Fibroblast of the conjunctiva (primary cell): Measurements from ENCODE around the gene RIPOR2.
A peak's percentile ranks its signal among the peaks of the same experiment; 100 is the strongest.

ENCODE experiments used
- DNase-seq: peaks from one replicate; pipeline ENCODE4 v3.0.0-alpha.2; 2010; ENCODE audit warnings: low read depth

The RIPOR2 gene

DNA sequence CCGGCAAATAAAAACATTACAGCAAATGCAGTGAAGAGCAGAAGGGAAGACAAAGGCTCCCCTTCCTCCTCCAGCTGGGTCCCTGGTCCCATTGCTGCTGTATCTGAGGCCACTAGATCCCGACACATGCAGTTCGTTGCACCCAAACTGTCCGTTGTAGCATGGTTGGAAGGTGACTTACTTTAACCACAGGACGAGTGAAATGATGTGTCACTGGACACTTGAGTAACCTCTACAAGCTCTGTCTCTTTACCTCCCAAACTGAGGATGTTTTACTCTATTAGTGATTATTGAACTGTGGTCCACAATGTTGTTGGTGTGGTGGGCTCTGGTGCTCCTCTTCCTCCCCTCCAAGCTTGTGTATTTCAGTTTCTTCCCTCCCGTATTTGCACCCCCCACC lies 90.9 kb downstream of the RIPOR2 start:
- DNase-seq, result no peak

DNA sequence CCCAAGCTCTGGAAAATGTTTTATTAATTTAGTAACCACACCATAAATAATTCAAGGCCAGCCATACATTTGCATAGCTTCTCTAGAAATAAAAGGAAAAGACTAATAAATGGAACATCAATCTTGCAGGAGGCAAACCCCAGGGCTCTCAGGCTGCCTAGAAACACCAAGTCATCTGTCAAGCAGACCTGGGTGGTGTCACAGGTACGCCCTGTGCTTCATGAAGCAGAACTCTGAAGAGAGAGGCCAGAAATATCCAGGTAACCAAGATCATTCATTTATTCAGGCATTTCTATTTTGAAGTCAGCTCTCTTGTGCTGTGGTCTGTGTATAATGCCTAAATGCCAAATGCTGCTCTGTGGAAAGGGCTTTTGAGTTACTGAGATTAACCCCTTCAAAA lies 91.7 kb downstream of the RIPOR2 start:
- no peak for DNase-seq

DNA sequence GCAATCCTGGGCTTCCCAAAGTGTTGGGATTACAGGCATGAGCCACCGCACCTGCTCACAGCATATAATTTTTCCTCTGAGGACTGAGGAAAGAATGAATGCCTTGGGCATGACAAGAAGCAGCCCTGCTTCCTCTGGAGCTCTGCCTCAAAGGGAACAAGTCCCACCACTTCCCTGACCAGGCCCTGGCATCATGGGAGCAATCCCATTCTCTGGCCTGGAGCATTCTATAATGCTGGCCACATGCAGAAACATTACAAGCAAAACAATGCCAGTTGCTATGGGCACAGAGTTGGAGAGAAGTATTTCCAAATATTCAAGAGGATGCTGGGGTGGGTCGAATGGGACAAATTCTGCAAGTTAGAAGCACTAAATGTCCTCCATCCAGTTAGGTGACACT lies 95.6 kb downstream of the RIPOR2 start:
- no peak for DNase-seq

DNA sequence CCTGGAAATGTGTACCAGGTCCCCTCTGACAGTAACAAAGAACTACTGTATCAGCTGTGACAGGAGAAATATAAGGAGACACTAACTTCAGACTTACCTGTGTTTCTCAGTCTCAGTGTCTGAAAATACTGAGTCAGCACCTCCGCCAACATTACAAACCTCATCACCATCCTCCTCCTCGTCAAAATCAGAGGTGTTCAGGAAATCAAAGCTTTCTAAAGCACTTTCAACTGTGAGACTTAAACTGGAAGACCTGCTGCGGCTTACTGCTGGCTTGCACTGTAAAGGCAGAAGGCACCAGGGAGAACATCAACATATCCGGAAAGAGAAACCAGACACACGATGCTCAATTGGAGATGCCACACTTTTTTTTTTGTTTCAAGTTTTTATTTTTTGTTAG lies 96.8 kb downstream of the RIPOR2 start:
- DNase-seq, result no peak

DNA sequence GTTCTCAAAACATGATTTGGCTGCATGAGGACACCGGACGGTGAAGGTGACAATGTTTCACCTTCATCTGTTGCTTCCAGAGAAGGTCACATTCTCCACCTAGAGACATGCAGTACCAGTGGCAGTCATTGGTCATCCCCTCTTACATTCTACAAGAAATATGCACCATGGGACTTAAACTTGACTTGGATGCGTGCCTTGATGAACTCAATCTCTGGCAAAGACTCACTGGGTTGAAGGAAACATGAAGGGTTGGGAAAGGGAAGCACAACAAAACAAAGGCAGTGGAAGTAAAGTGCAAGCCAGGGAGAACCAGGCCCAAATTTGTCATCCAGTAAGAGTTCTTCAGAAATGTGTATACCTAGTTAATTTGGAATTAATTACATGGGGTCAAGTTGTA lies 97.7 kb downstream of the RIPOR2 start:
- DNase-seq, result no peak

DNA sequence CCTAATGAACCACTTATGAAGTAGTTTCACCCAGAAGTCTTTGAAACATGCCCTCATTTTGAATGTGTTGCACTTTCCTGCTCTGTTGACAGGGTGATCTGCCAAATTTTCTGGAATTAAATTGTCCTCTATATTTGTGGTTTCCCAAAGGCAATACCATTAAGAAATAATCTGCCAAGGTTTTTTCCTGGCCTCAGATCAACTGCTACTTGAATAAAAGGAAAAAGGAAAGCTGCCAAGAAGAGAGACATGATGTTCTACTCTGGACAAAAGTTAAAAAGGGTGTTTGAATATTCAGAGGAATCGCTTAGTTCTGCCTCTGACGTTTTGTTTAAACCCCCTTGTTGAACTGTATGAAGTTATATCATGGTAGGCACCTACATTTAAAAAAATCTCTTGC lies 99.7 kb downstream of the RIPOR2 start:
- no peak for DNase-seq

DNA sequence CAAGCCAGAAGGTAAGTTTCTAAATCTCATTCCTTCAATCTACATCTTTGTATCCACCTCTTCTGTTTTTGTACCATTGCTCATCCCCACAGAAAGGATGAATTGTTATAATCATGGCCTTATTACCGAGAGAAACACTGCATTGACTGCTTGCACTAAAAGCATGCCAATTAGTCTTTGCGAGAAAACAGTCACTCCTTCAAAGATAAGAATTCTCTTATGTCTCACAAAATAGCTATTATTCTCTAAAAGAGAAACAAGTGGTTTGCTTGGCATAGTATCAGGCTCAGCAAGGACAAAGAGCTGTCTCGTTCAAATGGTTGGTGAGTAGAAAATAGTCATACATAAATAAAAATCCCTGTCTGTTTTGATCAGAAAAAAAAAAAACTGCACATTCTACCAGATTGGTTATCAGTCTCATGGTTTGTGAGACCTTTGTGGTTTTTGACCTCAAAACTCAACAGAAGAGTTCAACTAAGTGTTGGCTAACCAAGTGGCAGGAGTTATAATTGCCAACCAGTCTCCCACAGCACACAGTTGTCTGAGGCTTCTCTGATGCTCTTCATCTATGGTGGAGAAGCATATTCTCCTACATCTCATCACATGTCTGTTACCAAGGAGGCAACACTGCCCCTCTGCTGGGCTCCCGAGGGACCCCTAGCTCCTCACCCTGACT lies 101.9 kb downstream of the RIPOR2 start:
- DNase-seq, result no peak

DNA sequence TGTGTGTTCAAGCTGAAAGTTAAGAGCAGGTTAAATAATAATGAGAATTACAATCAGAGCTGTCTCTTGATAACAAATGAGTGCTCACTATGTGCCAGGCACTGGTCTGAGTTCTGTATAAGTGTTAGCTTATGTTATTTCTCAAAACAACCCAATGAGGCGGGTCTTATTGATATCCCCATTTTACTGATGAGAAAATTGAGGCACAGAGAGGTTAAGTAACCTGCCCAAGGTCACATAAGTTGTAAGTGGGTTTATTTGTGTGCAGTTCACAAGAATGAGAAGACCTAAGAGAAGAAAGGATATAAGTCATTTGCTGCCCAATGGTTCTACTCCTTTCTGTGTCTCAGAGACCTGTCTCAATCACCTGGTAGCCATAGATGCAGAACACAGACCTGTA lies 103.0 kb downstream of the RIPOR2 start:
- DNase-seq, result no peak

DNA sequence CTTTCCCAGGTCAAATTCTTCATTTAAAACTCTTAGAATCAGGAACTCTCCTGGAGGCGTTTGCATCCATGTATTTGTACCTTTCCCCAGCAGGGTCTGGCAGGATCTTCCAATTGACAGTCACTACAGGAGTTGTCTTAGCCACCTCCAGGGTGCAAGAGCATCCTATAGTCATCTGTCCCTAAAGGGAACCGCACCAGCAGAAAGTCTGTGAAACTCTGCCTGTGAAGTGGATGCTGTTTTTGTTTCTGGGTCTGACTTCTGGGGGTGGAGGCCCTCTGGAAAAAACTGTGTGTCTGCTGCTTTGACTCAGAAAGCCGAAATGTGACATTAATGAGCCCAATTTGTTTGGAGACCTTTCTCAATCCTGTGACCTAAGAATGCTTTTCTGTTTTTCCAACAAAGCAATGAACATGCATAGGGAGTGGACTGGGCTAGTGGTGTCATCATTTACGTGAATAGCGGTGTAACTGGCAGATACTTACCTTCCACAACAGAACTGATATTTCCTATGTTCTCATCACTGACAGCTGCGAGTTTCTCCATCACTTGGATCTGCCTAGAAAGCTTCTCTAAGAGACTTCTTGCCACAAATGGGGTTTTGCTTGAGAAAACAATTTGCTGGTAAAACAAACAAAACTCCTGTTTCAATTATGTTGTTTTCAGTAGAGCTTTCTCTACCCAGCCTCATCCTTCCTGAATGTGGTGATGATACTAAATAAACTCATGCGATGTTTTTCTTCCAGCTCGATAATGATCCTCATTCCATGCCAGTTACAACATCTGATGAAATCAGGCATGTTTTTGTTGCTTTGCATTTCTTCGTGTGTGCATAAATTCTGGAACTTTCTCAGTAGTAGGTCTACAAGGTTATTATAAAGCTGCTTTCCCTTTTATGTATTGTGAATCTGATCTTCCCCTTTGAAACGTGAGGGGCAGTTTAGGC lies 103.7 kb downstream of the RIPOR2 start:
- peak; percentile 21 for DNase-seq

DNA sequence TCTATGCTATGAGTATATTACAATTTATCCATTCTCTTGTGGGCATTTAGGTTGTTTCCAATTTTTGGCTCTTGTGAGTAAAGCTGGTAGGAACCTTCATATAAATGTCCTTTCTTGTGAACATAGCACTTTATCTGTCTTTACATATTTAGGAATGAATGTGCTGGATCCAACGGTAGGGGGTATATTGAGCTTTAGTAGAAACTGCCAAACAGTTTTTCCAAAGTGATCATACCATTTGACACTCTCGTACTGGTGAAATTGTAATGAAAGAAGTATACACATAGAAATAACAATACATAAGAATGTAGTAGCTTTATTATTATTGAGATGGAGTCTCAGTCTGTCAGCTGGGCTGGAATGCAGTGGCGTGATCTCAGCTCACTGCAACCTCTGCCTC lies 106.1 kb downstream of the RIPOR2 start:
- DNase-seq, result no peak

DNA sequence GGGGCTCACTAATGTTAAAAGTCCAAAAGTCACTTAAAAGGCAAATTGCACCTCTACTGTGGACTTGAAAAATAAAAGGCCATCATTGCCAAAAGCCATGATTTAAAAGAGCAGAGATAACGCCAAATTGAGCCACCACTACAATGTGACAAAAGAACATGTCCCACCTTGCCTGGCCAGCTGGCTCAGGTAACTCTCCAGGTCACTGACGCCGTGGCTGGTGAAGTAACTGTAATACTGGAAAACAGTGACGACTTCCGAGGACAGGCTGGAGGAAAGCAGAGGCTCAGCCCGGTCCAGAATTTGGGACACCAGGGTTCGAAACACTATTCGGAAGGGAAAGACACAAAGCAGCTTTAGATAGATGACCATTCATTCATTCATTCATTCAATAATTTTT lies 107.8 kb downstream of the RIPOR2 start:
- no peak for DNase-seq

DNA sequence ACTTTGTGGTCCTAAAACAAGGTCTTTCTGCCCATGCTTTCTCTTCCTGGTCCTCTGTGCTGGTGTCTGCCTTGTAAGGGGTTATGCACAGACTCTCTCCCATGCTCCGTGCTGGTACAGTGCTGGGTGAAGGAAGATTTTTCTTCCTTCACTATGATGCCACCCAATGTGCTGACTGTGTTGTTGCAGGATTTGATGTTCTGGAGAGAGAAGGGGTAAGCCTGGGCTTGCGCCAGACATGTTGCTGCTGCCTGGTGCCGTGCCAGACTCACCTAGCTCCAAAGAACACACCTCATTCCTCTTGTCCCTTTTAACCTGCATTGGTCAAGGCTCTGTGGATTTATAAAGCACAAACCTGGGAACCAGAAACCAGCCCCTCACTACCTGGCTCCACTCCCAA lies 108.6 kb downstream of the RIPOR2 start:
- no peak for DNase-seq

DNA sequence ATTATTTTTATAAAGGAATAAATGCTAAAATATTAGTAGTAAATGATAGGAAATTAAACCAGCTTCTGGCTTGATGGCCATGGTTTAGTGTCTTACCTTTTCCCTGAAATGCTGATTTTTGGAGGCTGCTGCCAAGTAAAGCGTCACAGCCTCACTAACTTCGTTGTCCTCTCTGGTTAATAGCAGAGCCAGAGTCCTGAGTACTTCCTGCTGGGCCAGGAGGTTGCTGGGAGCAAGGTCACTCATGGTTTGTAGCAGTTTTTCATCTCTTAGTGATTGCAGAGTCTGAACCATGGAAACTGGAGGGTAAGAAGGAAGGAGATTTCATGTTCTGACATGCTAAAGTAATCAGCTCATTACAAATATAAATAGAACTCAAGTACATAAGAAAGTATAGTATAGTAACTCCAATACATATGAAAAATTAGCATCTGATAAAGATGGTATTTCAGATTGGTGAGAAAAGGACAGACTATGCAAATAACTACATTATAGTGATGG lies 110.6 kb downstream of the RIPOR2 start:
- no peak for DNase-seq

DNA sequence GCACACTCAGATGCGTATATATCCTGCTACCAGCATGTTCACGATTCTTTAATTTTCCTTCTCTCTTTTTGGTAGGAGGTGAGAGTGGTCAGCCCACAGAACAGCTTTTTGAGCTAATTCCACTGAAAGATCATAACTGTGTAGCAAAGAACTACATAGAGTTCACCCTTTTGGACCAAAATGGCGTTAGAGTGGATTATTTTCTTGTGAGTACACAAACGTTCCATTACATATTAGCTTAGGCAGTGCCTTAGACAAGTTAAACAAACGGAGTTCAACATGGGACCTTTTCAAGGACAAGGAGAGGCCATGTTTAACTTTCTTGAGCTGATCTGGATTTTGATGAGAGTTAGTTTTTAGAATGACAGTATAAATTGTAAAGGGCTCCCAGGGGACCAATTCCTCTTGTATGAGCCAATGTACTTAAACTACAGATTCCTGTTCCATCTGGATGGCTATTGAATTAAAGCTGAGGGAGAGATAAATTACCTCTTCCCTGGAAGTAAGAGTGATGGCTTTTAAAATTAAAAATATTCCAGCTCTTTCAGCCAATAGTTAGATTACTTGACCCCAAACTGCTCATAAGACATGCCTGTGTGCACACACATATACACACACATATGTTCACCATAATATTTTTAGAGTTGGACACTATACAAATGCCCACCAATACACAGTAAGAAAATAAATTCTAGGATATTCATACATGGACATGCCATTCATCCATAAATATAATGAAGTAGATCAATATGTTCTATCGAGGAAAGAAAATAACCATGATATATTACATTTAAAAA lies 111.4 kb downstream of the RIPOR2 start:
- no peak for DNase-seq

DNA sequence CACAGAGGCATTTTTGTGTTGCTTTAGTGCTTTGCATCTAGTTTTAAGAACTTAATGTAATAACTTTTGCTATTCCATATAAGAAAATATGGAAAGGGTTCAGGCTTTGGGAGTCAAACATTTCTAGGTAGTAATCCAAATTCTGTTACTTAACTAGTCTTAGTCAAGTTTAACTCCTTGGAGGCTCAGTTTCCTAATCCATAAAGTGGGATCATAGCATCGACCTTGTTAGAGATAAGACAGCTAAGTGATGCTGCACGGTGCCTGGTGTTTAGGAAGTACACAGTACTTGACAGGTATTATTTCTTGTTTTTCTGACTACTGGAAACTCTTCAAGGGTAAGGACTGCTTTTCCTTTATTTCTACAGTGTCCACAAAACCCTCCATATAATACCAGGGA lies 112.6 kb downstream of the RIPOR2 start:
- DNase-seq, result no peak

DNA sequence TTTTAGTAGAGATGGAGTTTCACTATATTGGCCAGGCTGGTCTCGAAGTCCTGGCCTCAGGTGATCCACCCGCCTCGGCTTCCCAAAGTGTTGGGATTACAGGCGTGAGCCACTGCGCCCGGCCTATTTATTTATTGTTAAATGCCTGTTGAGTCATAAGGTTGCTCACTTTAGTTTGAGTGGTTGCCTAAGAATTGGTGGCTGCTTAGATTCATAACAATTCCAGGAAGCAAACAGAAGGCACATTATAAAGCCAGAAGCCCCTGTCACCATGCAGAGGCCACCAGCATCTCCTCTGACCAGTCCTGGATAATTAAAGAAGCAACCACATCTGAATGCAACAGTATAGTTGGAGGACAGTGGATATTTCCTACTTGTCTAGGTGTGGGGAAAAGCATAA lies 113.1 kb downstream of the RIPOR2 start:
- no peak for DNase-seq

DNA sequence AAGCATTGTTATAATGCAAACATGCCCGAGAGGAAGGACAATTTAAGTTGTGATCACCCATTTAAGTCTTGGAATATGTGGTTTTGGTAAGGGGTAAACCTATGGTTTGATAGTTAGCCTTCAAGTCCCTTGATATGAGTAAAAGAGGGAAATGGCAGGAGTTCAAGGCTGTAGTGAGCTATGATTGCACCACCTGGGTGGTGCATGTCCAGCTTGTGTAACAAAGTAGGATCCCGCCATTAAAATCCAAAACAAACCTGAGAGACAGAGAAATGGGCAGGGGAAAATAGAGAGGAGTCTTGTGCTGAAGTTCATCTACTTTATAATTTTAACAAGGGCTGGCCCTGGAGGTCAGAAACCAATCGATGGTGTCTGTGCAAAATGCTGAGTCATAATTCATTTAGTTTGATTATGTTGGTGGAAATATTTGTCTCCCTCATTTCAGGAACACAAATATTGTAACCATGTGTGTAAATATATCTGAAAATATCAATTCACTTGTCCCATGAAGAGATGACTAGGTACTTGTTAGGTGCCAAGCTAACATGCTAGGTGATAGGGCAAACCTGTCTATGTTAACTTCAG lies 113.8 kb downstream of the RIPOR2 start:
- no peak for DNase-seq

DNA sequence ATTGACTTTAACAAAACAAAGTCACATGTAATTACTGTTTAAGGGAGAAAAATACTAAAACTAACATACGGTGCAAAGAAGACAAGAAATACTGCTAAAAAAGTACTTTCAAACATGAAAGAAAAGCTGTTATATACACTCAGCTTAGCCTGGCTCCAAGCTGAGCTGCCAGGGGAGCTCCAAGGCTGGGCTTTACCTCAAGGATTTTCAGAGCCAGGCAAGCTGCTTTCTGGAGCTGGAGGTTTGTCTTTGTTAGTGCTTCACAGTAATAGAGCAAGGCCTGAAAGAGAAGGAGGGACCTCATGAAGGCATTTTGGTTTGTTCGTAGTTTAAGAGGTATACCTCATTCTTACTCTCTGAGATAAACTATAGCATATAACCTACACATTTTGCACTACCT lies 117.4 kb downstream of the RIPOR2 start:
- no peak for DNase-seq

DNA sequence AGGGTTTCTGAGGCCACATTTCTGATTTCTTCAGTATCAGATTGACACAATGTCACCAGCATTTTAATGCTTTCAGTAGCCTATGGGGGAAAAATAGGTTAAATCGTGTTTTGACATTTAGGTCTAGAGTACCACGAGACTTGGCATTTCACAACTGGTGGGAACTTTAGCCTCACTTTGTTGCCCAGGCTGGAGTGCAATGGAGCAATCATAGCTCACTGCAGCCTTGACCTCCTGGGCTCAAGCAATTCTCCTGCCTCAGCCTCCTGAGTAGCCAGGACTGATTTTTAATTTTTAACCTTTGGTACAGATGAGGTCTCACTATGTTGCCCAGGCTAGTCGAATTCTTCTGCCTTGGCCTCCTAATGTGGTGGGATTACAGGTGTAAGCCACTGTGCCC lies 126.0 kb downstream of the RIPOR2 start:
- no peak for DNase-seq

DNA sequence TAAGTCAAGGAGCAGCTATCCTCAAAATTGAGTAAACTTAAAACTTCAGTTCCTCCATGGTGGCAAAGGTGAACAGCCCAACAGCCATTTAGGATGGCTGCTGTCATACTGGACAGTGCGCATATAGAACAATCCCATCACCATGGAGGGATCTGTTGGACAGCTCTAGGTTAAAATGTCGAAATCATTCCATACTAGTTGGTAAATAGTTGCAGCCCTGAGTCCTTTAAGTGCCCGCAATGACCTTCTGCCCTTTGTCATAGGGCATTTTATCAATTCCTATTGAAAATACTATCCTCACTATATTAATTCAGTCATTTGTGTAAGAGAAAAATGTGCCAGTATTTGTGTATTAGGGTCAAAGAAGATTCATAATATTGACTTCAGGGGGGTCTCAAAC lies 128.2 kb downstream of the RIPOR2 start:
- no peak for DNase-seq

DNA sequence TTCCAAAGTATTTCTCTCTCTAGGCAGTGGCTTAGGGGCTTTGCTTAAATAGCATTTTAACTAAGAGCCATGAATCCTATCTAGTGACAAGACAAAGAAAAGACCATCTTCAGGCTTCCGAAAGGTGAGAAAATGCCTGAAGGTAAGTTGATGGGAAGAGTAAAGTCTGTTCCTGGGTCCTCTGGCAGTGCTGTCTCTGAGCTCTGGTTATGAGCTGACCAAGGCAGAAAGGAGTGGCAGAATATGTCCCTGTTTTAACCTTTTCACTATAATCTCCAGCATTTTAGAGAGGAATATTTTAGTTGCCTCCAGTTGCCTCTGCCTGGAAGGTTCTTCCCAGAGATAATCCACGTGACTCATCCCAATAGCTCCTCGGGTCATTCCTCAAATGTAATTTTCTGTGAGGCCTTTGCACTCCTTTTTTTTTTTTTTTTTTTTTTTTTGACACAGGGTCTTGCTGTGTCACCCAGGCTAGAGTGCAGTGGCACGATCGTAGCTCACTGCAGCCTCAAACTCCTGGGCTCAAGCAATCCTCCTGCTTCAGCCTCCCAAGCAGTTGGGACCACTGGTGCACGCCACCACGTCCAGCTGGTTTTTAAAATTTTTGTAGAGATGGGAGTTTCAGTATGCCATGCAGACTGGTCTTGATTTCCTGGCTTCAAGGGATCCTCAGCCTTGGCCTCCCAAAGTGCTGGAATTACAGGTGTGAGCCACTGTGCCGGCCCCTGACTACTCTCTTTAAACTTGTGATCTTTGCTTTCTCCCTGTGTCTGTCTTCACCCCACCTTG lies 133.3 kb downstream of the RIPOR2 start:
- DNase-seq, result no peak
